GM10248 (cell line): Measurements from ENCODE around the gene PLEKHB1.

ENCODE experiments used
- CTCF ChIA-PET: fragments of 300-600 bp; sonication (Branson Sonifier 250); formaldehyde crosslinking; extraction: SDS; loops from one replicate; lab custom pipeline; 2021; ENCODE audit warnings: antibody characterized with exemption; lab: Yijun Ruan, JAX
- POLR2A ChIA-PET: fragments of 350-650 bp; sonication (Branson Sonifier 250); formaldehyde crosslinking; extraction: SDS; loops from one replicate; lab custom pipeline; 2020; ENCODE audit warnings: antibody characterized with exemption; lab: Yijun Ruan, JAX
- DNase-seq: peaks from one replicate; pipeline ENCODE4 v3.0.0; 2012; ENCODE audit errors: extremely low spot score
- TF ChIP-seq, protein P1 (sequence below): IDR thresholded peaks from 2 replicates; pipeline ENCODE4 v1.5.1; 2012; ENCODE audit warnings: mild to moderate bottlenecking, low read depth; ENCODE audit errors: extremely low read depth, missing control alignments, control extremely low read depth

PLEKHB1 gene

DNA sequence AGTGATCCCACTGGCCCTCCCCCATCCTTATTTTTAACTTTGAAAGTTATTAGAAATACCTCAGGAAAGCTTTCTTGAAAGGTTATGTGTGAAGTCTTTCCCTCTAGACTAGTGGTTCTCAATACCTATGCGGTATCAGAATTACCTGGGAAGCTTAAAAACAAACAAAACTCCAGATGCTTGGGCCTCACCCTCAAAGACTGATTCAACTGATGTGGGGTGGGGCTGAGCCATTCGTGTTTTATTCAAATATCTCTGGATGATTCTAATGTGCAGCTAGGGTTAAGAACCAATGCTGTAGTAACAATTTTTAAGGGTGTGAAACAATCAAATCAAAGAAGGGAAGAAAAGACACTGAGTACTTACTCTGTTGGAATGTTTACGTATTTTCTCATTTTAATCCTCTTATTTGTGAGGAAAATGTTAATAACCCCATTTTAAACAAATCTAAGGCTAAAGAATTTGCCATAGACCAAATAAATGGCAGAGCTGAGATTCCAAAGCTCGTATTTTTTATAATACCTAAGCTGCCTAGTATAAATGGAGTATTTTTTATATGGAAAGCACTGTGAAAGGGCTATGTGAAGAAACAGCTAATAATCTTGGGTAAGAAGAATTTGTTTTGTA lies 47.6 kb downstream of the PLEKHB1 start:
- ChIA-PET POLR2A (no interaction called here), CTCF (interaction anchor here (0.8 to 2.9 kb wide), 5 partner anchors 12 to 68 kb away, joined by 3 to 15 read pairs (median 5); no protein-coding TSS in a partner anchor)
- TF ChIP-seq, protein P1, sequence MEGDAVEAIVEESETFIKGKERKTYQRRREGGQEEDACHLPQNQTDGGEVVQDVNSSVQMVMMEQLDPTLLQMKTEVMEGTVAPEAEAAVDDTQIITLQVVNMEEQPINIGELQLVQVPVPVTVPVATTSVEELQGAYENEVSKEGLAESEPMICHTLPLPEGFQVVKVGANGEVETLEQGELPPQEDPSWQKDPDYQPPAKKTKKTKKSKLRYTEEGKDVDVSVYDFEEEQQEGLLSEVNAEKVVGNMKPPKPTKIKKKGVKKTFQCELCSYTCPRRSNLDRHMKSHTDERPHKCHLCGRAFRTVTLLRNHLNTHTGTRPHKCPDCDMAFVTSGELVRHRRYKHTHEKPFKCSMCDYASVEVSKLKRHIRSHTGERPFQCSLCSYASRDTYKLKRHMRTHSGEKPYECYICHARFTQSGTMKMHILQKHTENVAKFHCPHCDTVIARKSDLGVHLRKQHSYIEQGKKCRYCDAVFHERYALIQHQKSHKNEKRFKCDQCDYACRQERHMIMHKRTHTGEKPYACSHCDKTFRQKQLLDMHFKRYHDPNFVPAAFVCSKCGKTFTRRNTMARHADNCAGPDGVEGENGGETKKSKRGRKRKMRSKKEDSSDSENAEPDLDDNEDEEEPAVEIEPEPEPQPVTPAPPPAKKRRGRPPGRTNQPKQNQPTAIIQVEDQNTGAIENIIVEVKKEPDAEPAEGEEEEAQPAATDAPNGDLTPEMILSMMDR = no peak
- no peak for DNase-seq

DNA sequence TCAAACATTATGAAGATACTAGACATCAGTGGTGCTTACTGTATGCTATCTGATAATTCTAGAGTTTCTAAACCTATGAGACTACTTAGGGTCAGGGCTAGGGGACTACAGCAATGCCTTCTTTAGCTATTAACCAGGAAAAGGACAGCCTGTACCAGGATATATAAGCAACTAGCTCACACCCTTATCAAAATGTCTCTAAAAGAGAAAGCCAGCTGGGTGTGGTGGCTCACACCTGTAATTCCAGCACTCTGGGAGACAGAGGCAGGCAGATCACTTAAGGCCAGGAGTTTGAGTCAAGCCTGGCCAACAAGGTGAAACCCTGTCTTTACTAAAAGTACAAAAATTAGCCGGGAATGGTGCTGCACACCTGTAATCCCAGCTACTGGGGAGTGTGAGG lies 58.7 kb downstream of the PLEKHB1 start:
- DNase-seq = no peak
- TF ChIP-seq, protein P1 = no peak
- CTCF ChIA-PET = interaction anchor here (0.9 kb wide), 1 partner anchor 9 kb away, joined by 3 read pairs; no protein-coding TSS in a partner anchor
- POLR2A ChIA-PET = no interaction called here

DNA sequence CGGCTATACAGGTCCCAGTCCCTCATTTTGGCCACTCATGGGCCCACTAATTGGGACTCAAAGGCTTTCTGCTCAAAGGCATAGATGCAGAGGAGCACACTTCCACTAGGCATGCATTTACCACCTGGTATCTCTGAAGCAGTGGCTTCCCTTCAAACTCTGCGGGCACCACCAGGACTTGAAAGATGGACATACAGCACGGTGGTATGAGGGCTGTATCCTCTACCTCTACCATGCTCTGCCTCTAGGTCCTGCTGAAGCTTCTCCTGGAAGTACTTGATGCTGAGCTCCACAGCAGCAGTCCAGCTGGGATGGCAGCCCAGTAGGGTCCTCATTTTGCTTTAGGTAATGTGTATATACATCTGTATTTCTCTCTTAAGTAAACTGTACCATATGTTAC lies 64.6 kb downstream of the PLEKHB1 start:
- TF ChIP-seq, protein P1 = no peak
- ChIA-PET CTCF (interaction anchor here (0.7 kb wide), 1 partner anchor 376 kb away, joined by 3 read pairs; no protein-coding TSS in a partner anchor), POLR2A (no interaction called here)

More for the DNA sequence above, 64.6 kb downstream of the PLEKHB1 start:
- no peak for DNase-seq
